CD4-positive, alpha-beta T cell treated with Interleukin-12 subunit alpha and Interleukin-12 subunit beta, for 1 hour (primary cell): ENCODE data around the gene ZNF264.
"Not testable (repeated sequence)": the region's sequence is repeated elsewhere in the genome, so short reads cannot be mapped to it uniquely, and the experiment has no call there.

ENCODE experiments used
- DNase-seq: peaks from one replicate; pipeline ENCODE4 v3.0.0-alpha.2; 2020

The ZNF264 gene

GRCh38 chr19:57245959-57246358 lies 54.7 kb downstream of the ZNF264 start:
- DNase-seq: no peak

- no peak for DNase-seq
These were observed 57.3 kb downstream of the ZNF264 start for GRCh38 chr19:57248646-57249045.

- no peak for DNase-seq
These were observed 58.0 kb downstream of the ZNF264 start for GRCh38 chr19:57249329-57249728.

GRCh38 chr19:57253767-57254166 lies 62.5 kb downstream of the ZNF264 start:
- not testable (repeated sequence) for DNase-seq

- DNase-seq: no peak
These were observed 70.7 kb downstream of the ZNF264 start for GRCh38 chr19:57262044-57262443.

- DNase-seq: no peak
These were observed 72.0 kb downstream of the ZNF264 start for GRCh38 chr19:57263244-57263741.

- DNase-seq: no peak
These were observed 76.0 kb downstream of the ZNF264 start for GRCh38 chr19:57267291-57267690.

- DNase-seq: no peak
These were observed 78.4 kb downstream of the ZNF264 start for GRCh38 chr19:57269515-57270250.

- no peak for DNase-seq
These were observed 80.0 kb downstream of the ZNF264 start for GRCh38 chr19:57271280-57271679.
